Stimulated activated CD8-positive, alpha-beta memory T cell treated with anti-CD3 and anti-CD28 coated beads, Interleukin-7, amount 100 ng/mL, for 24 hours (primary cell): ENCODE measurements around the gene INO80.

Source experiments
- DNase-seq: peaks from one replicate; pipeline ENCODE4 v3.0.0-alpha.2; 2020; ENCODE audit warnings: low read depth

The INO80 gene

GRCh38 chr15:40948706-40949473 lies 167.2 kb downstream of the INO80 start:
- no peak for DNase-seq

GRCh38 chr15:40944510-40945296 lies 171.4 kb downstream of the INO80 start:
- no peak for DNase-seq

- no peak for DNase-seq
Measured at GRCh38 chr15:40943764-40944365, 172.2 kb downstream of the INO80 start.

GRCh38 chr15:40942878-40943277 lies 173.2 kb downstream of the INO80 start:
- DNase-seq: no peak

- DNase-seq: no peak
Measured at GRCh38 chr15:40942337-40942854, 173.7 kb downstream of the INO80 start.

GRCh38 chr15:40941528-40942336 lies 174.3 kb downstream of the INO80 start:
- DNase-seq: peak; percentile 34

GRCh38 chr15:40941068-40941527 lies 175.0 kb downstream of the INO80 start:
- DNase-seq: no peak

- no peak for DNase-seq
Measured at GRCh38 chr15:40940296-40940801, 175.7 kb downstream of the INO80 start.

GRCh38 chr15:40938536-40938870 lies 177.6 kb downstream of the INO80 start:
- no peak for DNase-seq

GRCh38 chr15:40937762-40938535 lies 178.1 kb downstream of the INO80 start:
- DNase-seq: no peak

GRCh38 chr15:40936709-40937666 lies 179.1 kb downstream of the INO80 start:
- DNase-seq: no peak

- DNase-seq: no peak
Measured at GRCh38 chr15:40936234-40936708, 179.8 kb downstream of the INO80 start.

- no peak for DNase-seq
Measured at GRCh38 chr15:40934457-40934856, 181.6 kb downstream of the INO80 start.

- no peak for DNase-seq
Measured at GRCh38 chr15:40933517-40933902, 182.6 kb downstream of the INO80 start.

- no peak for DNase-seq
Measured at GRCh38 chr15:40932649-40933516, 183.2 kb downstream of the INO80 start.

GRCh38 chr15:40932156-40932555 lies 183.9 kb downstream of the INO80 start:
- no peak for DNase-seq

GRCh38 chr15:40931300-40932142 lies 184.6 kb downstream of the INO80 start:
- DNase-seq: no peak
